ENCODE results near the gene ARID1B. TPM values are rescaled to one million over a fixed set of nuclear protein-coding genes. Genes with fewer than 3 reads are reported as not detected.

Gene ARID1B
- total RNA-seq, 1 experiment from 2014 or later, result 60.3 TPM

DNA sequence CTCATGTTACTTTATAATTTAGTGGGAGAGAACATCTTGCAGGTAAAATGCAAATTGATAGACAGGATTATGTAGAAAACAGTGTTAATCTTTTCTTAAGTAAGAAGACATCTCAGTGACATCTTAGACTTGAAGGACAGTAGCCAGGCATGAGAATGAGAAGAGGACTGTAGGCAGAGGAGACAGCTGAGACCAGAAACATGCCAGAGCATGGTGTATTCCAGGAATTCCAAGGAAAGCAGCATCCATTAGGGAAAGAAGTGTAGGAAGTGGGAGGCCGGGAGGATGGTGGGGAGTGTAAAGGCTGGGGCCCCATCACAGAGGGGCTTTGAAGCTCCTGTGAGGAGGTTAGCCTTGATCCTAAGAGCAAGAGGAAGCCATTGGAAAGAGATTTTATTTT is 225.6 kb downstream of the ARID1B start:
- no peaks in the 10 kb centered on the region for H3K27me3 Mint-ChIP-seq (ENCODE audit: low read depth)
- peaks cover 63% of the 10 kb centered on the region for H3K4me1 Mint-ChIP-seq
- H3K9me3 Mint-ChIP-seq, result no peaks in the 10 kb centered on the region
- no peak overlapping the region for H3K4me3 Mint-ChIP-seq
- CTCF ChIA-PET, result no interaction called here
- TF ChIP-seq, protein P1, sequence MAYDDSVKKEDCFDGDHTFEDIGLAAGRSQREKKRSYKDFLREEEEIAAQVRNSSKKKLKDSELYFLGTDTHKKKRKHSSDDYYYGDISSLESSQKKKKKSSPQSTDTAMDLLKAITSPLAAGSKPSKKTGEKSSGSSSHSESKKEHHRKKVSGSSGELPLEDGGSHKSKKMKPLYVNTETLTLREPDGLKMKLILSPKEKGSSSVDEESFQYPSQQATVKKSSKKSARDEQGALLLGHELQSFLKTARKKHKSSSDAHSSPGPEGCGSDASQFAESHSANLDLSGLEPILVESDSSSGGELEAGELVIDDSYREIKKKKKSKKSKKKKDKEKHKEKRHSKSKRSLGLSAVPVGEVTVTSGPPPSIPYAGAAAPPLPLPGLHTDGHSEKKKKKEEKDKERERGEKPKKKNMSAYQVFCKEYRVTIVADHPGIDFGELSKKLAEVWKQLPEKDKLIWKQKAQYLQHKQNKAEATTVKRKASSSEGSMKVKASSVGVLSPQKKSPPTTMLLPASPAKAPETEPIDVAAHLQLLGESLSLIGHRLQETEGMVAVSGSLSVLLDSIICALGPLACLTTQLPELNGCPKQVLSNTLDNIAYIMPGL (CRISPR knock-in tag; IDR thresholded peaks at IDR 0.05), result no peak
- TF ChIP-seq, protein P2, sequence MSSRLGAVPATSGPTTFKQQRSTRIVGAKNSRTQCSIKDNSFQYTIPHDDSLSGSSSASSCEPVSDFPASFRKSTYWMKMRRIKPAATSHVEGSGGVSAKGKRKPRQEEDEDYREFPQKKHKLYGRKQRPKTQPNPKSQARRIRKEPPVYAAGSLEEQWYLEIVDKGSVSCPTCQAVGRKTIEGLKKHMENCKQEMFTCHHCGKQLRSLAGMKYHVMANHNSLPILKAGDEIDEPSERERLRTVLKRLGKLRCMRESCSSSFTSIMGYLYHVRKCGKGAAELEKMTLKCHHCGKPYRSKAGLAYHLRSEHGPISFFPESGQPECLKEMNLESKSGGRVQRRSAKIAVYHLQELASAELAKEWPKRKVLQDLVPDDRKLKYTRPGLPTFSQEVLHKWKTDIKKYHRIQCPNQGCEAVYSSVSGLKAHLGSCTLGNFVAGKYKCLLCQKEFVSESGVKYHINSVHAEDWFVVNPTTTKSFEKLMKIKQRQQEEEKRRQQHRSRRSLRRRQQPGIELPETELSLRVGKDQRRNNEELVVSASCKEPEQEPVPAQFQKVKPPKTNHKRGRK (CRISPR knock-in tag; IDR thresholded peaks at IDR 0.05; ENCODE audit: borderline replicate concordance), result no peak
- TF ChIP-seq, protein P3, sequence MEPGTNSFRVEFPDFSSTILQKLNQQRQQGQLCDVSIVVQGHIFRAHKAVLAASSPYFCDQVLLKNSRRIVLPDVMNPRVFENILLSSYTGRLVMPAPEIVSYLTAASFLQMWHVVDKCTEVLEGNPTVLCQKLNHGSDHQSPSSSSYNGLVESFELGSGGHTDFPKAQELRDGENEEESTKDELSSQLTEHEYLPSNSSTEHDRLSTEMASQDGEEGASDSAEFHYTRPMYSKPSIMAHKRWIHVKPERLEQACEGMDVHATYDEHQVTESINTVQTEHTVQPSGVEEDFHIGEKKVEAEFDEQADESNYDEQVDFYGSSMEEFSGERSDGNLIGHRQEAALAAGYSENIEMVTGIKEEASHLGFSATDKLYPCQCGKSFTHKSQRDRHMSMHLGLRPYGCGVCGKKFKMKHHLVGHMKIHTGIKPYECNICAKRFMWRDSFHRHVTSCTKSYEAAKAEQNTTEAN (CRISPR knock-in tag; IDR thresholded peaks at IDR 0.05), result no peak
- no peak for TF ChIP-seq PRRX2 (CRISPR knock-in tag; IDR thresholded peaks at IDR 0.05)
- no peak for TF ChIP-seq NR2C2 (CRISPR knock-in tag; IDR thresholded peaks at IDR 0.05)
- TF ChIP-seq, protein P4, sequence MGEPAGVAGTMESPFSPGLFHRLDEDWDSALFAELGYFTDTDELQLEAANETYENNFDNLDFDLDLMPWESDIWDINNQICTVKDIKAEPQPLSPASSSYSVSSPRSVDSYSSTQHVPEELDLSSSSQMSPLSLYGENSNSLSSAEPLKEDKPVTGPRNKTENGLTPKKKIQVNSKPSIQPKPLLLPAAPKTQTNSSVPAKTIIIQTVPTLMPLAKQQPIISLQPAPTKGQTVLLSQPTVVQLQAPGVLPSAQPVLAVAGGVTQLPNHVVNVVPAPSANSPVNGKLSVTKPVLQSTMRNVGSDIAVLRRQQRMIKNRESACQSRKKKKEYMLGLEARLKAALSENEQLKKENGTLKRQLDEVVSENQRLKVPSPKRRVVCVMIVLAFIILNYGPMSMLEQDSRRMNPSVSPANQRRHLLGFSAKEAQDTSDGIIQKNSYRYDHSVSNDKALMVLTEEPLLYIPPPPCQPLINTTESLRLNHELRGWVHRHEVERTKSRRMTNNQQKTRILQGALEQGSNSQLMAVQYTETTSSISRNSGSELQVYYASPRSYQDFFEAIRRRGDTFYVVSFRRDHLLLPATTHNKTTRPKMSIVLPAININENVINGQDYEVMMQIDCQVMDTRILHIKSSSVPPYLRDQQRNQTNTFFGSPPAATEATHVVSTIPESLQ (CRISPR knock-in tag; IDR thresholded peaks at IDR 0.05), result no peak
- TF ChIP-seq, protein P5, sequence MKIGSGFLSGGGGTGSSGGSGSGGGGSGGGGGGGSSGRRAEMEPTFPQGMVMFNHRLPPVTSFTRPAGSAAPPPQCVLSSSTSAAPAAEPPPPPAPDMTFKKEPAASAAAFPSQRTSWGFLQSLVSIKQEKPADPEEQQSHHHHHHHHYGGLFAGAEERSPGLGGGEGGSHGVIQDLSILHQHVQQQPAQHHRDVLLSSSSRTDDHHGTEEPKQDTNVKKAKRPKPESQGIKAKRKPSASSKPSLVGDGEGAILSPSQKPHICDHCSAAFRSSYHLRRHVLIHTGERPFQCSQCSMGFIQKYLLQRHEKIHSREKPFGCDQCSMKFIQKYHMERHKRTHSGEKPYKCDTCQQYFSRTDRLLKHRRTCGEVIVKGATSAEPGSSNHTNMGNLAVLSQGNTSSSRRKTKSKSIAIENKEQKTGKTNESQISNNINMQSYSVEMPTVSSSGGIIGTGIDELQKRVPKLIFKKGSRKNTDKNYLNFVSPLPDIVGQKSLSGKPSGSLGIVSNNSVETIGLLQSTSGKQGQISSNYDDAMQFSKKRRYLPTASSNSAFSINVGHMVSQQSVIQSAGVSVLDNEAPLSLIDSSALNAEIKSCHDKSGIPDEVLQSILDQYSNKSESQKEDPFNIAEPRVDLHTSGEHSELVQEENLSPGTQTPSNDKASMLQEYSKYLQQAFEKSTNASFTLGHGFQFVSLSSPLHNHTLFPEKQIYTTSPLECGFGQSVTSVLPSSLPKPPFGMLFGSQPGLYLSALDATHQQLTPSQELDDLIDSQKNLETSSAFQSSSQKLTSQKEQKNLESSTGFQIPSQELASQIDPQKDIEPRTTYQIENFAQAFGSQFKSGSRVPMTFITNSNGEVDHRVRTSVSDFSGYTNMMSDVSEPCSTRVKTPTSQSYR (CRISPR knock-in tag; IDR thresholded peaks at IDR 0.05), result no peak
- no peak for TF ChIP-seq TP53 (CRISPR knock-in tag; IDR thresholded peaks at IDR 0.05)
- no peak for TF ChIP-seq TCF7 (CRISPR knock-in tag; IDR thresholded peaks at IDR 0.05; ENCODE audit: low read depth)
- no peak for TF ChIP-seq RELA (CRISPR knock-in tag; IDR thresholded peaks at IDR 0.05; ENCODE audit: borderline replicate concordance)
- TF ChIP-seq ZNF121 (CRISPR knock-in tag; IDR thresholded peaks at IDR 0.05), result no peak
- TF ChIP-seq ZBTB21 (CRISPR knock-in tag; IDR thresholded peaks at IDR 0.05; ENCODE audit: borderline replicate concordance), result no peak
- TF ChIP-seq, protein P6, sequence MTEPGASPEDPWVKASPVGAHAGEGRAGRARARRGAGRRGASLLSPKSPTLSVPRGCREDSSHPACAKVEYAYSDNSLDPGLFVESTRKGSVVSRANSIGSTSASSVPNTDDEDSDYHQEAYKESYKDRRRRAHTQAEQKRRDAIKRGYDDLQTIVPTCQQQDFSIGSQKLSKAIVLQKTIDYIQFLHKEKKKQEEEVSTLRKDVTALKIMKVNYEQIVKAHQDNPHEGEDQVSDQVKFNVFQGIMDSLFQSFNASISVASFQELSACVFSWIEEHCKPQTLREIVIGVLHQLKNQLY (CRISPR knock-in tag; IDR thresholded peaks at IDR 0.05), result no peak
- TF ChIP-seq NFE2L1 (CRISPR knock-in tag; IDR thresholded peaks at IDR 0.05), result no peak
- no peak for TF ChIP-seq FOXP1 (CRISPR knock-in tag; IDR thresholded peaks at IDR 0.05; ENCODE audit: borderline replicate concordance)
- TF ChIP-seq, protein P7, sequence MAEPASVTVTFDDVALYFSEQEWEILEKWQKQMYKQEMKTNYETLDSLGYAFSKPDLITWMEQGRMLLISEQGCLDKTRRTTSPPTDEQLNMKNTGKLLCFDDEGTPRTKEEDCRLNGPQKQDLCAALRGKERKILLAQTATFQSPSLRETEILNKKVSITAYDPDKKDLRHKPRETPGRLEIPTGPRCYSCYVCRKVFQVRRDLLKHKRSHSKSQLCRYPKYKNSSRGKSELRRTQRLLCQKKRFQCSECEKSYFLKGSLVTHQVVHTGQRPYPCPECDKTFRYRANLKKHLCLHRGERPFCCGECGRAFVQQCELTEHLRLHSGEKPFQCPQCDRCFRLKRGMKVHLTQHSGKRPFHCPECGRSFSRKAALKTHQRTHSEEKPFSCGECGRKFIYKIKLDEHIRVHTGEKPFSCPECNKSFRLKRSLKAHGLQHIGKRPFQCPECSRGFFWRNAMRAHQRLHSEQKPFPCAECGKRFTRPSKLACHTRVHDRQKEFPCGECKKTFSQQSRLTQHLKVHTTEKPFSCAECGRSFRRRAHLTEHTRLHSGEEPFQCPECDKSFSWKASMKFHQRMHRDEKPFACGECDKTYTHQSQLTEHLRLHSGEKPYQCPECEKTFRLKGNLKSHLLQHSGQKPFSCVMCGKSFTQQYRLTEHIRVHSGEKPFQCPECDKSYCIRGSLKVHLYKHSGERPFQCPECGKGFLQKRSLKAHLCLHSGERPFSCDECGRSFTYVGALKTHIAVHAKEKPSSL (CRISPR knock-in tag; conservative IDR thresholded peaks at IDR 0.05), result no peak
- TF ChIP-seq, protein P8, sequence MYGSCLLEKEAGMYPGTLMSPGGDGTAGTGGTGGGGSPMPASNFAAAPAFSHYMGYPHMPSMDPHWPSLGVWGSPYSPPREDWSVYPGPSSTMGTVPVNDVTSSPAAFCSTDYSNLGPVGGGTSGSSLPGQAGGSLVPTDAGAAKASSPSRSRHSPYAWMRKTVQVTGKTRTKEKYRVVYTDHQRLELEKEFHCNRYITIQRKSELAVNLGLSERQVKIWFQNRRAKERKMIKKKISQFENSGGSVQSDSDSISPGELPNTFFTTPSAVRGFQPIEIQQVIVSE (CRISPR knock-in tag; IDR thresholded peaks at IDR 0.05; ENCODE audit: borderline replicate concordance), result no peak
- no peak for DNase-seq (ENCODE audit: low spot score)
- ATAC-seq, result peak; percentile 38
- H3K36me3 Mint-ChIP-seq, result 0 out of 2 replicates have a peak, but pooled peaks cover 3% of the 10 kb centered on the region
- POLR2A ChIA-PET, result no interaction called here
- H3K27ac Mint-ChIP-seq, result peak overlapping the region; percentile 17
